CD4-positive, alpha-beta T cell treated with Interleukin-15 for 4 hours (primary cell): ENCODE results near the gene MYBPC3.
"Not testable (repeated sequence)": the region's sequence is repeated elsewhere in the genome, so short reads cannot be mapped to it uniquely, and the experiment has no call there.

ENCODE experiments used
- DNase-seq: peaks from one replicate; pipeline ENCODE4 v3.0.0-alpha.2; 2020; ENCODE audit warnings: low spot score

Gene MYBPC3

DNA sequence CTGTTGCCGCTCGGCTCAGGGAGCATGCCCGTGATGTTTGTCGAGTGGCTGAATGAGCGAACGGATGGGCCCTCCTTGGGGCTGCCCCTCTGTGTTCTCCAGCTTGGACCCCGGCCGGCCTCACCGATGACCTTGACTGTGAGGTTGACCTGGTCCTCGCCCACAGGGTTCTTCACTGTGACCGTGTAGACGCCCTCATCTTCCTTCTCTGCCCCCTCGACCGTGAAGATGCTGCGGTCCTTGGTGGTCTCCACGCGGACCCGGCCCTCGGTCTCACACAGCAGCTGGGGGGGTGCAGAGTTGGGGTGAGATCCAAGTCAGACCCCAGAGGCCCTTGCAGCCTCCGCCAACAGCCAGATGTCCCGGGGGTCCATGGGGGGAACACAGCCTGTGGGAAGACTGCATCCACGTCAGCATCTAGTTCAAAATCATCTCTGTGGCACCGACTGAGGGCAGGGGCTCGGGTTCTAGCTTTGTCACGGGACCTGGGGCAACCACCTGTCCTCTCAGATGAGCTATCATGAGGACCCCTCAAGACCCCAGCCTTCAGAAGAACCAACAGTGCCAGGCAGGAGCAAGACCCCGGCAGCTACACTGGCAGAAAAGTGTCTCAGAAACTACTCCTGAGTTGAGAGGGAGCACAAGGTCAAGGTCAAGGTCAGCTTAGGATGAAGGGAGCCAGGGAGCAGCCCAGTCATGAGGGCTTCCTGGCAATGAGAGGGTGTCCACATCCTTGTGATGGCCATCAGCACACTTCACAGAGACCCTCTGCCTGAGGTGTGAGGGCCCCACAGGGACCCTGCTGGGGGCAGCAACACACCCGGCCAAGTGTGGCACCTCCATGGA lies 13.9 kb downstream of the MYBPC3 start:
- DNase-seq: no peak

DNA sequence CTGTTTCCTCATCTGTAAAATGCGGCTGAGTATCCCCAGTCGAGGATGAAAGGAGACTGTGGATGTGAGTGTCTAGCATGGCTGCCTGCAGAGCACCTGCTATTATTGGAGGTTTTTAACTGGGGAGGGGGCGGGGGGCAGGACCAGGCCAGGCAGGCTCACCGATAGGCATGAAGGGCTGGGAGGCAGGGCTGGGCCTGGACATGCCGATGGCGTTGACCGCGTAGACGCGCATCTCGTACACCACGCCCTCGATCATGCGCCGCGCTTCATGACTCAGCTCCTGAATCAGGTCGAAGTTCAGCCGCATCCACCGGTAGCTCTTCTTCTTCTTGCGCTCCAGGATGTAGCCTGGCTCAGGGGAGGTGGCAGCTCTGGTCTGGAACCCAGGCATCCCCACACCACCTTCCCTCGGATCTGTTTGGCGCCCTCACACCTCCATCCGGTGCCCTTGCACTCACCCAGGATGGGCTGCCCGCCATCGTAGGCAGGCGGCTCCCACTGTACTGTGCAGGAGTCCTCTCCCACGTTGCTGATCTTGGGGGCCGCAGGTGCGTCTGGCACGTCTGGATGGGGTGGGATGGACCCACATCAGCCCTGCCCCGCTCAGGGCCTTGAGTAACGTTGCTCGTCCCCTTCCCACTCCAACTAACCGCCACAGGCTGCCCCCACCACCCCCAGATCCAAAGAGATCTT lies 15.1 kb downstream of the MYBPC3 start:
- no peak for DNase-seq

DNA sequence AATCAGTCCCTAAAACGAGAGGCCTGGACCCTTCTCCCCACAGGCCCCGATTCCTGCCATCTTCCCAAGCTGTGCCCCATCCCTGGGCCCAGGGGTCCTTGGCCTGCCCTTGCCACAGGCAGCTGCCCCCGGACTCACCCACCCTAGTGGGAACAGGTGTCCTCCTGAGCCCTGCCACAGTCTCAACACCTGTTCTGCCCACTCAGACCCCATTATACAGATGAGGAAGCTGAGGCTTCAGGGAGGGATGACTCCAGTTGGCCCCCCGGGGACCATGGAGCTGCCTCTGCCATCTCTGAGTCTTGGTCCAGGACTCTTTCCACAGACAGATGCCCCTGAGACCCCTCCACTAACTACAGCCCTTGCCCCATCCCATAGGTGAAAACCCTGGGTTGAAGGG lies 15.9 kb downstream of the MYBPC3 start:
- no peak for DNase-seq

DNA sequence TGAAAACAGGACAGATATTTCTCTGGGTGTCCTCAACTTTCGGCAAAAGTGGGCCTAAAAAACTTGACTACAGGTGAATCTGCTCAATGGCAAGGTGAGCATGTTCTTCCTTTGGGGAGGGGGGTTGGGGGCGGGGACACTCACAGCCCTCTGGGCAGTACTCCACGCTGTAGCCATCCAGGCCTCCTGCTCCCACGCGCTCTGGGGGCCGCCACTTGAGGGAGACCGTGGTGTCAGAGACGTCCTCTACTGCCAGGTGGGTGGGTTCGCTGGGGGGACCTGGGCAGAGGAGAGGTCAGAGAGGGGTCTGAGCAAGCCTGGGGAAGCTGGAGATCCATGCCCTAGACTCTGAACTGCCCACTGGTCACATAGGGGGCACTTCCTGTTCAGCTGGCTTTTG lies 16.8 kb downstream of the MYBPC3 start:
- DNase-seq: no peak

DNA sequence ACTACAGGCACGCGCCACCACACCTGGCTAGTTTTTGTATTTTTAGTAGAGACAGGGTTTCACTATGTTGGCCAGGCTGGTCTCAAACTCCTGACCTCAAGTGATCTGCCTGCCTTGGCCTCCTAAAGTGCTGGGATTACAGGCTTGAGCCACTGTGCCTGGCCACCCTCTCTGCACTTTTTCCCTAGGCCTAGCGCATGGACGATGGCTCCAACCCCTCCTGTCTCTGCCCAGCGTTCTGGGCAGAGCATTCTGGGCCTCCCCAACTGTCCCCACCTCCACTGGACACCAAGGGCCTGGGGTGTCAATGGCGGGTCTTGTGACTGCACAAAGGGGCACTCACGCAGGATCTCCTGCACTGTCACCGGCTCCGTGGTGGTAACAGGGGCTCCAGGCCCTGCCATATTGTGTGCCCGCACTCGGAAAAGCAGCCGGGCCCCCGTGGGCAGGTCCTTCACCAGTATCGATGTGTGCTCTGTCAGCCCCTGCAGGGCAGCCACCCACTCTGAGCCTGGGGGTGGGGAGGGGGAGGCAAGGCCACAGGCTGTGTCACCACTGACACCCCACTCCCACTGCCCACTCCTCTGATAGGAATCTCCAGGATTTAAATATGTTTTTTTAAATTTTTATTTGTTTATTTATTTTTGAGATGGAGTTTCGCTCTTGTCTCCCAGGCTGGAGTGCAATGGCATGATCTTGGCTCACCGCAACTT lies 17.6 kb downstream of the MYBPC3 start:
- DNase-seq: not testable (repeated sequence)

DNA sequence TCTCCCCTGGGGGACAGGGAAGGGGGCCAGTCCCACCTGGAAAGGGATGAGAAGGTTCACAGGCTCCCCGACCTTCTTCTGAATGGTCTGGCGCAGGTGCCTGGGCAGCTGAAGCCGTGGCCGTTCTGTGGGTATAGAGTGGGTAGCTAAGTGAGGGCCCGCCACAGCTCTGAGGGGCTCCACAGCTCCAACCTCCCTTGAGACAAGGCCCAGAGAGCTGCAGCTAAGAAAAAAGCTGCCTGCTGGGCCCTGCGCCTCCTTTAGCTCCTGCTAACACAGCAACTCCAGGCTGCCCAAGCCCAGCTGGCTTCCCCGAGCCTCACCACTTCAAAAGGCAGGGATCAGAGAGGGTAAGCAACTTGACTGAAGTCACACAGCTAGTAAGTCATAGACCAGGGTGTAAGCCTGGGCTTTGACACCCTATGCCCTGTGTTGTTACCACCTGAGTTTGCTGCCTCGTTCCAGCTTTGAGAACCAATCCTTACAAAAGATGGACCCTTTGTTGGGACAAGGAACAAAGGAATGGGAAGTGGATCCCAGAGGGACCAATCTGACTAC lies 18.5 kb downstream of the MYBPC3 start:
- DNase-seq: no peak

DNA sequence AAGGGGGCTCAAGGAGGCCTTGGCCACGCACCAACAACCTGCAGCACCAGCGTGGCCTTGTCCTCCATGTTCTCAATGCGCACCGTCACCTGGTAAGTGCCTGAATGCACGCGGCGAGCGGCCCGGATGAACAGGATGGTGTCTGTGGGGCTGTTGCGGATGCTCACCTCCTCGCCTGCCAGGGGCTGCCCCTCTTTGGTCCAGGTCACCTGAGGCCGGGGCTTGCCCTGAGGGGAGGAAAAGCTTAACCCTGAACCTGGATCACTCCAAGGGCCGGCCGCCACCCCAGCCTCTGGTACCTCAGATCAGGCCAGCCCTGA lies 19.0 kb downstream of the MYBPC3 start:
- DNase-seq: no peak

DNA sequence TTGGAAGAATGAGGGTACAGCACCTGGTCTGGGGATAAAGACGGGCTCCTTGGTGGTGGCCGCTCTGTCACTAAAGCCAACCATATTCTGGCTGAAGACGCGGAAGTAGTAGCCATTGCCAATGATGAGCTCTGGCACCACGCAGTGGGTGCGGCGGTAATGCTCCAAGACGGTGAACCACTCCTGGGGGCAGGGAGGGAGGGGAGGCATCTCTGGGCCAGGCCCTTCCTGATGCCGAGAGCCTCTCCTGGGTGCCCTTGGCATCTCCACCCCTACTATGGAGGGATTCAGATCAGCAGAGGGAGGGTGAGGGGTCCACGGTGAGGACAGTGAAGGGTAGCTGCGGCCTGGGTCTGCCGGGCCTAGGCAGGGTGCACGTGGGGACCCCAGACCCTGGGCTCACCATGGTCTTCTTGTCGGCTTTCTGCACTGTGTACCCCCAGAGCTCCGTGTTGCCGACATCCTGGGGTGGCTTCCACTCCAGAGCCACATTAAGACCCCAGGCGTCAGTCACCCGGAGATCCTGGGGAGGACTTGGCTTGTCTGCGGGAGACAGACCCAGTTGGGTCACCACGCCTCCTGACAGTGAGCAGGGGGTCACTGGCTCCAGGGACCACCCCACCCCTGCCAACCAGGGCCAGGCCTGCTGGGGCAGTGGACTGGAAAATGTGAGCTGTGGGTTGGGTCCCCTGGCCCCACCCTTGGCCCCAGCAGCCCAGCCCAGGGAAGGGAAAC lies 19.5 kb downstream of the MYBPC3 start:
- DNase-seq: no peak

DNA sequence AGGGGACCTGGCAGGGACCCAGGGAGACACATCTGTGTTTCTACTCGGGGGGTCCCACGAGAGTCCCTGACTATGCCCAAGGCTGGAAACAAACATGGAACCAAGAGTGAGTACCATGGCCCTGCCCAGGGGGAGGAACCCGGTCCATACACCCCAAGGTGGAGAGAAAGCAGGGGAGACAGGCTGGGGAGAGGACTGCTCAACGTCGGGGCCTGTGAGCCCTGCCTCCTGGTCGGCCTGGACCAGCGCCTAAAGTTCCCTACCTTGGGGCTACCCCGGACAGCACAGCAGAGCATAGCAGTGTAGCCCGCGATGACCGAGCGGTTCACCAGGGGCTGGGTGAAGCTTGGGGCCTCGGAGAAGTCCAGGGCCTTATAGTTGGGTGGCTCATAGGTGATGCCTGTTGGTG lies 20.2 kb downstream of the MYBPC3 start:
- no peak for DNase-seq

DNA sequence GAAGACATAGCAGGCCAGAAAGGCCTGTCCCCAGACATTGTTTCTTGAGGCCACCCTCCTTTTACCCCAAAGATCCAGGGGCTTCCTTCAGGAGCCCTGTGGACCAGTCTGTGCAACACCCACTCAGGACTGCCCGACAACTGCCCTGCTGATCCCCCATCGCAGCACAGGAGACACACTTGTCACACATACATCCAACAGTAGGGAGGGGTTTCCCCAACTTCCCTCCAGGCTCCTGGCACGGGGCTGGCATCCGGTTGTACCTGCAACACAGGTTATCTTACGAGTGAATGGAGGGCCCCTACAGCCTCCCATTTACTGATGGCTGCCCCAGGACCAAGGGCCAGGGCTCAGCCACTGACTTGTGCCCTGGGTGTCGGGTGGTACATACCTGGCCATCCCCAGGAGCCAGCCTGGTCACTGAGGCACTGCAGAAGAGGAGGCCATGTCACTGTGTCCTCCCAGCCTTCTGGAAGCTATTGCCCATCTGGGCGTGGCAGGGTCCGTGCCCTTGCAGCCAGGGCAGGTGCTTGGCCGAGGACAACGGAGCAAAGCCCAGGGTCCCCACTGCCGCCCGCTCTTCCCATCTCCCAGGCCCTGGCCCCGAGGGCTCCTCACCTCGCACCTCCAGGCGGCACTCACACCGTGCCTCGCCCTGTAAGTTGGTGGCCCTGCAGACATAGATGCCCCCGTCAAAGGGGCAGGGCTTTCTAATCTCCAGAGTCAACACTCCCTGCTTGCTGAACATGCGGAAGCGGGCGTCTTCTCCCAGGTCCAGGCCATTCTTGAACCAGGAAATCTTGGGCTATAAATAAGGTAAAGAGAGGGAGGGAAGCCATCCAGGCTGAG lies 20.8 kb downstream of the MYBPC3 start:
- DNase-seq: no peak

DNA sequence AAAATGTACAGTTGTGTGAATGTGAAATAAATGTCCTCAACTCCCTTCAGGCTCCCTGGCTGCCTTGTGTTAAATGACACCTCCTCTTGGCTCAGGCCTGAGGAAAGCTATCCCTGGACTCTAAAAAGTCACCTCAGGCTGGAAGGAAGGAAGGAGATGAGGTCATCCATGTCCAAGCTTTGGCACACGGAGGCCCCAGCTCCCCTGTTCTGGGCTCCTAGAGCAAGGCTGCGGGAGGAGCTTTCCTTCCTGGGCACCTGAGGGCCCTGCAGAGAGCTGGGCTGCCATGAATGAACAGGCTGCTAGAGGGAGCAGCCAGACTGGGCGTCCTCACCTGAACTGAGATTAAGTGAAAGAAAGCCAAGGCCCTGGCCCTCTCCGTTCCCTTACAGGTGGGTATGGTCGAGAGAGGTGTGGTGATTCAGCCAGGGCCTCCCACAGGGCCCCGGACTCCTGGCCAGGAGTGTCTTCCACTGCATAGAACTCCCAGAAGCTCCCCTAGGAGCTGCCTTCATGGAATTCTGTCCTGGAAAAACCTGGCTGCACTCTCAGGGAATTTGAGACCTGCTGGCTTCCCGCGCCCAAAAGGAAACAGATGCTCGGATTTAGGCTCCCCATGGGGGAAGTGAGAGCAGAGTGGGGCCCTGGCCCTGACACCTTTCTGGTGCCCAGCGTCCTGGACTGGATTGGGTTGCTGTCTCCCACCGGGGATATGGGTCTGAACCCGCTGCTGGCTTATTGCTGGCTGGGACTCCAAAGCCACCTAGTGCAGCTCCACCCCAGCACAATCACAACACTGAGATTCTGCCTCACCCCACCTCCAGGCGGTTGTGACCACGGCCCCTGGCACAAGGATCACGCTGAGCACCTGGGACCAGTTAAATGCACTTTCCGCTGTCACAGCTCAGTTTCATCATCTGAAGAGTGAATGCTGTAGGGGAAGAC lies 22.2 kb downstream of the MYBPC3 start:
- no peak for DNase-seq

DNA sequence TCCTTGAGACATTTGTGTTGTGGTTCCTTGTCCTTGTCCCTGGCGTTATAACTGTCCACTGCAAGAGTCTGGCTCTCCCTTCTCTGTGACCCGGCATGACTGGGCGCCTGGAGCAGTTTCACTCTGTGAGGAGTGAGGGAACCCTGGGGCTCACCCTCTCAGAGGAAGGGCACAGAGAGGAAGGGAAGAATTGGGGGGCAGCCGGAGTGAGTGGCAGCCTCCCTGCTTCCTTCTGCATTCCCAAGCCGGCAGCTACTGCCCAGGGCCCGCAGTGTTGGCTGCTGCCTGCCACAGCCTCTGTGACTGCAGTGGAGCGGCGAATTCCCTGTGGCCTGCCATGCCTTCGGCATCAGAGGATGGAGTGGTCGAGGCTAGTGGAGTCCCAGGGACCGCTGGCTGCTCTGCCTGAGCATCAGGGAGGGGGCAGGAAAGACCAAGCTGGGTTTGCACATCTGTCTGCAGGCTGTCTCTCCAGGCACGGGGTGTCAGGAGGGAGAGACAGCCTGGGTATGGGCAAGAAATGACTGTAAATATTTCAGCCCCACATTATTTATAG lies 23.0 kb downstream of the MYBPC3 start:
- no peak for DNase-seq

DNA sequence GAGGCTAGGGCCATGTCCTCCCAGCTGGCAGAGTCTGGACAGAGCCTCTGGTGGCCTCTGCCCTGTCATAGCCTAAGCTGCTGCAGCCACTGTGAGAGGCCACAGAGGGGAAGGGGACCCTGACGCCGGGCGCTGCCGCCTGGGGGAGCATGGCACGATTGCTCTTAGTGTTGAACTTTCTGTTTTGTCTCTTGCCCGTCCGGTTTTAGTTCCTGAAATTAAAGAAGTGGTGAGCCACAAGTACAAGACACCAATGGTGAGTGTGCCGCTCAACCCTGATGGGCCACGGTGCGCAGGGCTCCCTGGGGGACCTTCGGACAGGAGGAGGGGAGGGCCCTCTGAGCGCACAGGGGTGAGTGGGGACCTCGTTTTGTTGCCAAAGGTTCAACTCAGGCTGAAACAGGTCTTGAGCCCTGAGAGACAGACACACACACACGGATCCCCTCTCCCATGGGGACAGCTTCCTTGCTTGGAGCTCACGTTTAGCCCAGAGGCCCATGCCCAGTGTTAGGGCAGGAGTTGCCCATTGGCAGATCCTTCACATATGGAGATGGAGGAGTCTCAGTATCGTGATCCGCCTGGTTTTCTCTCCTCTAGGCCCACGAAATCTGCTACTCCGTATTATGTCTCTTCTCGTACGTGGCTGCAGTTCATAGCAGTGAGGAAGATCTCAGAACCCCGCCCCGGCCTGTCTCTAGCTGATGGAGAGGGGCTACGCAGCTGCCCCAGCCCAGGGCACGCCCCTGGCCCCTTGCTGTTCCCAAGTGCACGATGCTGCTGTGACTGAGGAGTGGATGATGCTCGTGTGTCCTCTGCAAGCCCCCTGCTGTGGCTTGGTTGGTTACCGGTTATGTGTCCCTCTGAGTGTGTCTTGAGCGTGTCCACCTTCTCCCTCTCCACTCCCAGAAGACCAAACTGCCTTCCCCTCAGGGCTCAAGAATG lies 23.8 kb downstream of the MYBPC3 start:
- no peak for DNase-seq

DNA sequence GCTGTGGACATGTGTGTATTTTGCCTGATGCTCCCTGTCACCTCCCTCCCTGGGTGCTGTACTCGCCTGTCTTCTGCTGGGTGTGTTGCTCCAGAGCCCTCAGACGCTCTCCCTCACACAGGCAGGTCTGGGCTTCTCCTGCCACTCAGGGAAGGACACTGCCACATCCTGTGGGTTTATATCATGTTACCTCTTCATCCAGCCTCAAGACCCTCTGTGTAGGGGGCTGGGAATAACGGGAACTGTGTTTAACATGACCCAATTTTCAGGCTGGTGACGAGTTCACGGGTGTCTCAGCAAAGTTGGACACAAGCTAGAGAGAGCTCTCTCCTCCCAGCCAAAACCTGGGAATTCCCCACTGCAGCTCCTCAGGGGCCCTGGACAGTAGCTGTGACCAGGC lies 24.6 kb downstream of the MYBPC3 start:
- no peak for DNase-seq

DNA sequence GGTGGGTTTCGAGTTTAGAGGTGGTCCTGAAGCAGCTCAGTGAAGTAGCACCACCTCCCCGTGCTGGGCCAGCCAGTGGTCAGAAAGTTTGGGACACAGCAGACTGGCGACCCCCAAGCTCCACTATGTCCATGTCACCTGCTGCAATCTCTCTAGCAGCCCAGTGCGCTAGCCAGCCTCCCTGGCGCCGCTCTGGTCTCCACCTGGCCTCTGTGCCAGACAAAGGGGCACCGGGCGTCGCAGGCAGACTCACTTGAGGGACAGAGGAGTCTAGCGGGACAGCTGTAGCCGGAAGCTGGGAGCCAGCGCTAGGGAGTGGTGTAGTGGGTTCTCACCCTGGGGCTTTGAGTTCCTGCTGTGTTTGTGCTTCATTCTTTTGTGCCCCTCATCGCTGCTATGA lies 25.5 kb downstream of the MYBPC3 start:
- no peak for DNase-seq

DNA sequence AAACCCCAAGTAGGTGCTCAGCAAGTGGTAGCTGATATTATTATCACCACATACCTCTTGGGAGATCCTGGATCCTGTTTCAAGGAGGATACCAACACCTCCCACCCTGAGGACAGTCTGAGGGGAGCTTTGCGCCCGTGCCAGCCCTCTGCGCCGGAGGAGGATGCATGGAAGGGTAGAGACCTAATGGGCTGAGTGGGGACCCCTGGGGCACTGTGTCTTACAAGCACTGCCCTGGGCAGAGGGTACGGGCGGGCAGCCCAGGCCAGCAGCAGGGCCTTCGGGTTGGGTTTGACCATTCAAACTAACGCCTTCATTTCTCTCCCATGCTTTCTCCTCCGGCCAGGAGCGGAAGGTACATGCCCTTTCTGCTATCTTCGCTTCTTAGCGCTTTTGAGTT lies 26.3 kb downstream of the MYBPC3 start:
- no peak for DNase-seq

DNA sequence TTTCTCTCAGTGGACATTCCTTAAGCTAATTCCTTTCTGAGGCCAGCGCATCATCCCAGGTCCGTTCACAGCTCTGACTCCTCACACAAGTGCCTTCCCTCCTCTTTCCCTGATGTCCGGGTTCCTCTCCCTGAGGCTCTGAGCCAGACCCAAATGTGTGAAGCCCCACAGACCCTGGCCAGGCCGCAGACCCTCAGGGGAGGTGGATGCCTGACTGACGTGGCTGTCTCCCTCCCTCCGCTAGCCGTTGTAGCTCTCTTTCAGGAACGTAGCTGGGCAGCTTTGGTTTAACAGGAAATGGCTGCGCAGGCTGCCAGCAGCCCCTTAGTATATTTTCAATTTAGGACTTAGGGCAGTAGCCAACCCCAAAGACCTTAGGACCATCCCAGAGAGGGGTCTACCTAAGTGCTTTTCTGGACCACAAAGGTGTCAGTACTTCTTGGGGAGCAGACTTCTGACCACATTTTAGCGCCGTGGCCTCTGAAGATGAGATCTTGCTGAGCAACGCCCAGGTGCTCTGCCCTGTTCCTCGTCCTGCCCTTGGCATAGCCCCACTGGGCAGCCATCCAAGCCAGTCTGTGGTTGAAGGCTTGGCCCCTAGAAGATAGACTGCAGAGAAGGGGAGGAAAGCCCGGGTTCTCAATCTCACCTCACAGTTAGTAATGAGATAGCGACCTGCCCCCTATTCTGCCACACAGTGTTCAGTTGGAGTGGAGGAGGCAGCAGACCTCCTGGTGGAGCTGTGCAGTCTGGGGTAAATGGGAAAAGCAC lies 27.0 kb downstream of the MYBPC3 start:
- DNase-seq: no peak

DNA sequence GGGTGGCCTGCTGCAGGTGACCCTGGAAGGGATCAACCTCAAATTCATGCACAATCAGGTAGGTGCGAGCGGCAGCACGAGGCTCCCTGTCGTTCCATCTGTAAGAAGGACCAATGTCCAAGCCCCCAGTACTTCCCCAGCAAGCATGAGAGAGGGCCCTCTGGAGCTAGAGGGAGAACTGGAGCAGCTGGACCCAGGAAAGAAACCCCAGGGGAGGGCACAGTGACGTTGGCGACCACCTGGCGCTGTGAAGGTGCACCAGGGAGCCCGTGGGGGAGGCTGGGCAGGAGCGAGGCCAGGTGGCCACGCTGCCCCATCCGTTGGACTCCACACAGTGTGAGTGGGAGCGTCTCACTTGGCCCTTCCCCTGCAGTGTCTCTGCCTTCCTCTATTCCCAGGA lies 28.0 kb downstream of the MYBPC3 start:
- no peak for DNase-seq
